Measurements from ENCODE around the gene SLC25A22. TPM values are rescaled to one million over a fixed set of nuclear protein-coding genes. Genes with fewer than 3 reads are reported as not detected.
A peak's percentile ranks its signal among the peaks of the same experiment; 100 is the strongest.

Gene SLC25A22
- total and polyA plus RNA-seq, 2 donors (not counting 1 experiment from before 2014, with no cell fraction given) = 25.7 to 45.7 TPM

- Histone ChIP-seq H3K9ac (ENCODE audit: low read length) (peak overlapping the region; percentile 66), H3K36me3 (replicated peaks in 1 of 2; ENCODE audit: control extremely low read depth in 1 of 2, control insufficient read depth in 1 of 2, extremely low read depth in 1 of 2, insufficient read depth in 2 of 2, low read length in 1 of 2) (peaks cover 0 to 10% of the 10 kb centered on the region in 2 experiments), H2AFZ (ENCODE audit: insufficient read depth, low read depth, low read length, poor library complexity, severe bottlenecking) (peak overlapping the region; percentile 71), H3K27me3 (replicated peaks in 1 of 4; ENCODE audit: control extremely low read depth in 1 of 4, control insufficient read depth in 3 of 4, insufficient read depth in 4 of 4, low read length in 3 of 4) (peaks cover 0 to 47% (median 17%) of the 10 kb centered on the region in 4 experiments), H3K9me3 (ENCODE audit: control extremely low read depth in 1 of 3, control insufficient read depth in 2 of 3, insufficient read depth in 1 of 3, low read length in 2 of 3) (peaks cover 0 to 15% (median 0%) of the 10 kb centered on the region in 3 donors), H3K4me2 (replicated peaks; ENCODE audit: low read depth, low read length, poor library complexity, severe bottlenecking) (peak overlapping the region; percentile 99), H3K4me3 (ENCODE audit: control extremely low read depth in 1 of 5, extremely low read depth in 1 of 5, insufficient read depth in 1 of 5, low read depth in 2 of 5, low read length in 4 of 5) (peak overlapping the region in 4 of 5 experiments; percentile 39 to 61 (median 52)), H3K4me1 (ENCODE audit: control insufficient read depth in 2 of 2, insufficient read depth in 2 of 2, low read length in 2 of 2) (peaks cover 57 to 59% of the 10 kb centered on the region in 2 donors), H3K79me2 (ENCODE audit: control insufficient read depth, insufficient read depth, low read length) (no peaks in the 10 kb centered on the region), H4K20me1 (ENCODE audit: control insufficient read depth, insufficient read depth, low read length, poor library complexity, severe bottlenecking) (peaks cover 78% of the 10 kb centered on the region), H3K27ac (ENCODE audit: low read length in 2 of 2) (no peak overlapping the region)
- intact Hi-C loops (cut with micrococcal nuclease) = no loop called here
- Mint-ChIP-seq H3K4me1 (peaks cover 47% of the 10 kb centered on the region), H3K4me3 (peak overlapping the region; percentile 88), H3K27me3 (peaks cover 7% of the 10 kb centered on the region), H3K9me3 (ENCODE audit: insufficient read depth) (no peaks in the 10 kb centered on the region), H3K27ac (peak overlapping the region; percentile 74)
- 3% methylated on average over 66 of the region's 66 CpGs for WGBS (ENCODE audit: insufficient coverage)
- POLR2A ChIA-PET = interaction anchor here (0.6 to 6.4 kb wide), 3 partner anchors 7 to 21 kb away, joined by 6 to 57 read pairs (median 17); partner anchors contain the start of genes PNPLA2, POLR2L and TSPAN4
- peak; percentile 60 for DNase-seq
- peak; percentile 8 for ATAC-seq (ENCODE audit: low read depth)
- CTCF ChIA-PET = interaction anchor here (1.4 kb wide), 1 partner anchor 15 kb away, joined by 3 read pairs; the partner anchor contains the start of gene TSPAN4
- TF ChIP-seq, protein P1, sequence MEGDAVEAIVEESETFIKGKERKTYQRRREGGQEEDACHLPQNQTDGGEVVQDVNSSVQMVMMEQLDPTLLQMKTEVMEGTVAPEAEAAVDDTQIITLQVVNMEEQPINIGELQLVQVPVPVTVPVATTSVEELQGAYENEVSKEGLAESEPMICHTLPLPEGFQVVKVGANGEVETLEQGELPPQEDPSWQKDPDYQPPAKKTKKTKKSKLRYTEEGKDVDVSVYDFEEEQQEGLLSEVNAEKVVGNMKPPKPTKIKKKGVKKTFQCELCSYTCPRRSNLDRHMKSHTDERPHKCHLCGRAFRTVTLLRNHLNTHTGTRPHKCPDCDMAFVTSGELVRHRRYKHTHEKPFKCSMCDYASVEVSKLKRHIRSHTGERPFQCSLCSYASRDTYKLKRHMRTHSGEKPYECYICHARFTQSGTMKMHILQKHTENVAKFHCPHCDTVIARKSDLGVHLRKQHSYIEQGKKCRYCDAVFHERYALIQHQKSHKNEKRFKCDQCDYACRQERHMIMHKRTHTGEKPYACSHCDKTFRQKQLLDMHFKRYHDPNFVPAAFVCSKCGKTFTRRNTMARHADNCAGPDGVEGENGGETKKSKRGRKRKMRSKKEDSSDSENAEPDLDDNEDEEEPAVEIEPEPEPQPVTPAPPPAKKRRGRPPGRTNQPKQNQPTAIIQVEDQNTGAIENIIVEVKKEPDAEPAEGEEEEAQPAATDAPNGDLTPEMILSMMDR (IDR thresholded peaks at IDR 0.05) = no peak
- TF ChIP-seq EZH2 (IDR thresholded peaks at IDR 0.05; ENCODE audit: borderline replicate concordance, insufficient read depth, low read depth, low read length, poor library complexity, severe bottlenecking) = no peak
Measured at GRCh38 chr11:827146-827896, 29.2 kb upstream of the SLC25A22 start.

DNA sequence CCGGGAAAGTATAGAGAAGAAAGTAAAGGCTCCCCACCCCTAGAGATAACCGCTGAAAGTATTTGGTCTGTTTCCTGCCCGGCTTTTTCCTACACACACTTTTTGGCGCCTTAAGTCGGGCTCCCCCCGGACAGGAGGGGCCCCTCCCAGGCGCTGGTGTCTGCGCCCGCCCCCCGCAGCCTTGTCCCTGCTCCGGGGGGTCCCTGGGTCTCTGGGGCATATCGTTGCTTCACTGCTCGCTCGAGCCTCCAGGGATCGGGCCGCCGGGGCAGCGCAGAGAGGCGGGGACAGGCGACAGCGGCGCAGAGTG lies 28.7 kb upstream of the SLC25A22 start:
- Histone ChIP-seq H3K79me2 (ENCODE audit: control insufficient read depth, insufficient read depth, low read length) (peaks cover 1% of the 10 kb centered on the region), H3K4me1 (ENCODE audit: control insufficient read depth in 2 of 2, insufficient read depth in 2 of 2, low read length in 2 of 2) (peaks cover 53 to 55% of the 10 kb centered on the region in 2 donors), H3K27me3 (replicated peaks in 1 of 4; ENCODE audit: control extremely low read depth in 1 of 4, control insufficient read depth in 3 of 4, insufficient read depth in 4 of 4, low read length in 3 of 4) (peaks cover 0 to 44% (median 17%) of the 10 kb centered on the region in 4 experiments), H3K9me3 (ENCODE audit: control extremely low read depth in 1 of 3, control insufficient read depth in 2 of 3, insufficient read depth in 1 of 3, low read length in 2 of 3) (peaks cover 0 to 15% (median 0%) of the 10 kb centered on the region in 3 donors), H3K36me3 (replicated peaks in 1 of 2; ENCODE audit: control extremely low read depth in 1 of 2, control insufficient read depth in 1 of 2, extremely low read depth in 1 of 2, insufficient read depth in 2 of 2, low read length in 1 of 2) (peaks cover 0 to 15% of the 10 kb centered on the region in 2 experiments), H3K27ac (ENCODE audit: low read length in 2 of 2) (peak overlapping the region in 1 of 2 donors; percentile 15), H2AFZ (ENCODE audit: insufficient read depth, low read depth, low read length, poor library complexity, severe bottlenecking) (peak overlapping the region; percentile 71), H4K20me1 (ENCODE audit: control insufficient read depth, insufficient read depth, low read length, poor library complexity, severe bottlenecking) (peaks cover 79% of the 10 kb centered on the region), H3K9ac (ENCODE audit: low read length) (peak overlapping the region; percentile 66), H3K4me2 (replicated peaks; ENCODE audit: low read depth, low read length, poor library complexity, severe bottlenecking) (peak overlapping the region; percentile 99), H3K4me3 (ENCODE audit: control extremely low read depth in 1 of 5, extremely low read depth in 1 of 5, insufficient read depth in 1 of 5, low read depth in 2 of 5, low read length in 4 of 5) (peak overlapping the region in 4 of 5 experiments; percentile 39 to 61 (median 52))
- ChIA-PET CTCF (no interaction called here), POLR2A (interaction anchor here (6.4 kb wide), 1 partner anchor 7 kb away, joined by 57 read pairs; the partner anchor contains the start of gene PNPLA2)
- Mint-ChIP-seq H3K27ac (no peak overlapping the region), H3K4me3 (peak overlapping the region; percentile 77), H3K4me1 (peaks cover 46% of the 10 kb centered on the region), H3K27me3 (peaks cover 7% of the 10 kb centered on the region), H3K9me3 (ENCODE audit: insufficient read depth) (no peaks in the 10 kb centered on the region)
- intact Hi-C loops (cut with micrococcal nuclease) = no loop called here
- ATAC-seq (ENCODE audit: low read depth) = peak; percentile 5
- under 1% methylated on average over 20 of the region's 22 CpGs for WGBS (ENCODE audit: insufficient coverage)
- TF ChIP-seq EZH2 (IDR thresholded peaks at IDR 0.05; ENCODE audit: borderline replicate concordance, insufficient read depth, low read depth, low read length, poor library complexity, severe bottlenecking) = no peak
- DNase-seq = no peak
